Neural progenitor cell (in vitro differentiated cells): ENCODE measurements around the gene NEGR1. TPM values are rescaled to one million over a fixed set of nuclear protein-coding genes. Genes with fewer than 3 reads are reported as not detected.

Experiments
- DNase-seq: peaks from one replicate; pipeline ENCODE4 v3.0.0-alpha.2; 2016; ENCODE audit warnings: low spot score
- H2AFZ ChIP-seq: fragments of 200-600 bp; sonication (generic); replicated peaks from 2 replicates; pipeline ENCODE4 v1.6.1; 2016; ENCODE audit warnings: antibody characterized with exemption
- H3F3A ChIP-seq: fragments of 200-600 bp; sonication (generic); 2 replicates; pipeline ENCODE4 v1.6.1; 2016; ENCODE audit warnings: antibody characterized with exemption, low read depth
- H3K27ac ChIP-seq: fragments of 200-600 bp; sonication (generic); 2 replicates; pipeline ENCODE4 v1.5.1; 2016; ENCODE audit warnings: mild to moderate bottlenecking
- H3K27me3 ChIP-seq: fragments of 200-600 bp; sonication (generic); 2 replicates; pipeline ENCODE4 v1.6.1; 2016; ENCODE audit warnings: mild to moderate bottlenecking, moderate library complexity
- H3K36me3 ChIP-seq: fragments of 200-600 bp; sonication (generic); 2 replicates; pipeline ENCODE4 v1.5.1; 2016
- H3K4me1 ChIP-seq: fragments of 200-600 bp; sonication (generic); 2 replicates; pipeline ENCODE4 v1.6.1; 2016; ENCODE audit warnings: mixed run types
- H3K4me2 ChIP-seq: fragments of 200-600 bp; sonication (generic); 2 replicates; pipeline ENCODE4 v1.6.1; 2016
- H3K4me3 ChIP-seq: fragments of 200-600 bp; sonication (generic); 2 replicates; pipeline ENCODE4 v1.5.1; 2016
- H3K79me2 ChIP-seq: fragments of 200-600 bp; sonication (generic); 2 replicates; pipeline ENCODE4 v1.6.1; 2016; ENCODE audit warnings: low read depth
- H3K9ac ChIP-seq: fragments of 200-600 bp; sonication (generic); 2 replicates; pipeline ENCODE4 v1.6.1; 2016
- H3K9me3 ChIP-seq: fragments of 200-600 bp; sonication (generic); 2 replicates; pipeline ENCODE4 v1.5.1; 2016; ENCODE audit warnings: low read depth
- H4K20me1 ChIP-seq: fragments of 200-600 bp; sonication (generic); 2 replicates; pipeline ENCODE4 v1.6.1; 2016; ENCODE audit warnings: low read depth
- H3K27ac Mint-ChIP-seq: 3 replicates; pipeline ENCODE4 v1.8.0; 2021; ENCODE audit warnings: mixed read lengths
- H3K27me3 Mint-ChIP-seq: 2 replicates; pipeline ENCODE4 v1.8.0; 2022; ENCODE audit warnings: low read depth, mild to moderate bottlenecking, inconsistent platforms, moderate library complexity, mixed read lengths; ENCODE audit not compliant: insufficient read depth
- H3K36me3 Mint-ChIP-seq: 3 replicates; pipeline ENCODE4 v1.8.0; 2021; ENCODE audit warnings: mixed read lengths
- H3K4me1 Mint-ChIP-seq: 3 replicates; pipeline ENCODE4 v1.8.0; 2021; ENCODE audit warnings: mixed read lengths
- H3K4me3 Mint-ChIP-seq: 3 replicates; pipeline ENCODE4 v1.8.0; 2021; ENCODE audit warnings: mild to moderate bottlenecking, moderate library complexity, mixed read lengths
- H3K9me3 Mint-ChIP-seq: 3 replicates; pipeline ENCODE4 v1.8.0; 2020; ENCODE audit warnings: mixed read lengths
- EZH2 ChIP-seq: fragments of 200-600 bp; sonication (generic); IDR thresholded peaks from 2 replicates; pipeline ENCODE4 v1.6.1; 2017; ENCODE audit warnings: antibody characterized with exemption, mild to moderate bottlenecking, moderate library complexity
- EZH2phosphoT487 ChIP-seq: fragments of 200-600 bp; sonication (generic); IDR thresholded peaks from 2 replicates; pipeline ENCODE4 v1.6.1; 2017; ENCODE audit warnings: antibody characterized with exemption
- small RNA-seq: library from RNA; depleted of rRNA; stranded (forward); fragments of <200 nt; gene quantifications from one replicate; pipeline ENCODE3, GENCODE V24; 2015
- total RNA-seq: library from RNA; depleted of rRNA; stranded (reverse); fragments of >200 nt; gene quantifications from 2 replicates; pipeline ENCODE4 v1.2.3, GENCODE V29; 2015; ENCODE audit warnings: low replicate concordance
- TF ChIP-seq, protein P1 (sequence below): fragments of 200-600 bp; sonication (generic); IDR thresholded peaks from 2 replicates; pipeline ENCODE4 v1.5.1; 2017; ENCODE audit warnings: antibody characterized with exemption, mild to moderate bottlenecking

The NEGR1 gene
- total RNA-seq, 1 donor from 2014 or later: 0.62 TPM

DNA sequence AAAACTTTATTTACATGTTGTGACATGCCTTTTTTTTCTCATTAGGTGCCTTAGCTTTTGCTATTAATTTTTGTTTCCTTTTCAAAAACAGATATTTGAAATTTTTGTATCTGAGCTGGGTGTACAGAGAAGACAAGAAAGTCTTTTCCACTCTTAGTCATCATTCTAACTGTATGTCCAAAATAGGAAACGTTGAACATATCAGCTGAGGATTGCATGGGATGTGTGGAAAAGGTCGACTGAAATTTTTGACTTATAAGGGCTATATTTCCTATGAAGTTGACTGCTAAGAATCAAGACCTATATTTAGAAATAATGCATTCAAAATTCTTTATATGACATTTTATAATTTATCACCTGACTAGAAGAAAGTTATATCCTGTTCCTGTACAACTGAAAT, 931.5 kb downstream of the NEGR1 start:
- H3K27ac ChIP-seq: no peak overlapping the region
- no peaks in the 10 kb centered on the region for H3K27me3 ChIP-seq
- no peaks in the 10 kb centered on the region for H3K4me1 ChIP-seq
- Mint-ChIP-seq H3K9me3 (no peaks in the 10 kb centered on the region), H3K27me3 (peaks cover 2% of the 10 kb centered on the region), H3K4me3 (no peak overlapping the region), H3K4me1 (no peaks in the 10 kb centered on the region), H3K36me3 (no peaks in the 10 kb centered on the region), H3K27ac (no peak overlapping the region)
- no peak for TF ChIP-seq EZH2phosphoT487
- TF ChIP-seq, protein P1, sequence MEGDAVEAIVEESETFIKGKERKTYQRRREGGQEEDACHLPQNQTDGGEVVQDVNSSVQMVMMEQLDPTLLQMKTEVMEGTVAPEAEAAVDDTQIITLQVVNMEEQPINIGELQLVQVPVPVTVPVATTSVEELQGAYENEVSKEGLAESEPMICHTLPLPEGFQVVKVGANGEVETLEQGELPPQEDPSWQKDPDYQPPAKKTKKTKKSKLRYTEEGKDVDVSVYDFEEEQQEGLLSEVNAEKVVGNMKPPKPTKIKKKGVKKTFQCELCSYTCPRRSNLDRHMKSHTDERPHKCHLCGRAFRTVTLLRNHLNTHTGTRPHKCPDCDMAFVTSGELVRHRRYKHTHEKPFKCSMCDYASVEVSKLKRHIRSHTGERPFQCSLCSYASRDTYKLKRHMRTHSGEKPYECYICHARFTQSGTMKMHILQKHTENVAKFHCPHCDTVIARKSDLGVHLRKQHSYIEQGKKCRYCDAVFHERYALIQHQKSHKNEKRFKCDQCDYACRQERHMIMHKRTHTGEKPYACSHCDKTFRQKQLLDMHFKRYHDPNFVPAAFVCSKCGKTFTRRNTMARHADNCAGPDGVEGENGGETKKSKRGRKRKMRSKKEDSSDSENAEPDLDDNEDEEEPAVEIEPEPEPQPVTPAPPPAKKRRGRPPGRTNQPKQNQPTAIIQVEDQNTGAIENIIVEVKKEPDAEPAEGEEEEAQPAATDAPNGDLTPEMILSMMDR: no peak
- no peak overlapping the region for H2AFZ ChIP-seq
- no peak overlapping the region for H3K9ac ChIP-seq
- H3K4me2 ChIP-seq: no peak overlapping the region
- H3K4me3 ChIP-seq: no peak overlapping the region
- H3K36me3 ChIP-seq: no peaks in the 10 kb centered on the region
- H3K79me2 ChIP-seq: no peaks in the 10 kb centered on the region
- DNase-seq: no peak
- no peaks in the 10 kb centered on the region for H4K20me1 ChIP-seq
- H3K9me3 ChIP-seq: no peaks in the 10 kb centered on the region
- H3F3A ChIP-seq: no peaks in the 10 kb centered on the region

DNA sequence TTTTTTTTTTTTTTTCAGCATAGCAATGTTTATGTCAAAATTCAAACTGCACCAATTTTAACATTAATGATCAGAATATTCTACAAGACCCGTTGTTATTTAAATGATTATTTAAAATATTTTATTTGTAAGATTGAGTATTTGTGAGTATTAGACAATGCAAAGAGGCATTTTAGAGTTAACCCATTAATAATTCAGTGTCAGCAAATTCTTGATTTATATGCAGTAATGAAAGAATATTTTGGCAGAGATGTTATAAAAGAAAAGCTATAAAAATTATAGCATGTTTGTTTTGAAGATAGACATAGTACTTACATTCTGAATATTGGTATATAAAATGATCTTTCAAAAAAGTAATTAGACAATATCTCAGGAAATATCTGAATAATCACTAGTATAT, 932.0 kb downstream of the NEGR1 start:
- H3K9me3 ChIP-seq: no peaks in the 10 kb centered on the region
- Mint-ChIP-seq H3K4me1 (no peaks in the 10 kb centered on the region), H3K4me3 (no peak overlapping the region), H3K9me3 (no peaks in the 10 kb centered on the region), H3K27ac (no peak overlapping the region), H3K27me3 (peaks cover 4% of the 10 kb centered on the region), H3K36me3 (no peaks in the 10 kb centered on the region)
- no peak overlapping the region for H3K27ac ChIP-seq
- no peaks in the 10 kb centered on the region for H3K79me2 ChIP-seq
- H3K4me2 ChIP-seq: no peak overlapping the region
- H3K4me1 ChIP-seq: no peaks in the 10 kb centered on the region
- H3K27me3 ChIP-seq: no peaks in the 10 kb centered on the region
- no peak overlapping the region for H2AFZ ChIP-seq
- H3F3A ChIP-seq: no peaks in the 10 kb centered on the region
- no peaks in the 10 kb centered on the region for H4K20me1 ChIP-seq
- no peak overlapping the region for H3K4me3 ChIP-seq
- H3K9ac ChIP-seq: no peak overlapping the region
- TF ChIP-seq EZH2phosphoT487 (no peak), EZH2 (no peak)
- TF ChIP-seq, protein P1: no peak
- DNase-seq: no peak
- H3K36me3 ChIP-seq: no peaks in the 10 kb centered on the region

Small RNA genes lying within 50 kb of the gene (small RNA-seq; reads per million reads assigned to genes)
- gene AL358453.1: not detected
- gene AL359821.1: not detected
